RWPE2 (cell line): ENCODE measurements around the gene FER1L5.

Experiments used
- ATAC-seq: fragments of 200-7000 bp; cut with Tn5 transposase; 3 replicates; pipeline ENCODE4 v1.9.1; 2021; ENCODE audit warnings: low read depth
- DNase-seq: peaks from one replicate; pipeline ENCODE4 v3.0.0-alpha.2; 2020; ENCODE audit warnings: low spot score
- H3K27ac ChIP-seq: fragments of 450-650 bp; 2 replicates; pipeline ENCODE4 v1.5.1; 2017; ENCODE audit warnings: mild to moderate bottlenecking; ENCODE audit not compliant: poor library complexity, severe bottlenecking
- H3K27me3 ChIP-seq: fragments of 250-450 bp; sonication (Bioruptor Pico); 2 replicates; pipeline ENCODE4 v1.5.1; 2021; ENCODE audit warnings: mild to moderate bottlenecking, moderate library complexity; ENCODE audit not compliant: insufficient read depth, poor library complexity, severe bottlenecking
- H3K36me3 ChIP-seq: fragments of 250-450 bp; sonication (Bioruptor Pico); 2 replicates; pipeline ENCODE4 v1.5.1; 2020; ENCODE audit warnings: low read depth, mild to moderate bottlenecking, moderate library complexity
- H3K4me1 ChIP-seq: fragments of 250-450 bp; sonication (Bioruptor Pico); 2 replicates; pipeline ENCODE4 v1.5.1; 2021; ENCODE audit warnings: mild to moderate bottlenecking, moderate library complexity; ENCODE audit not compliant: insufficient read depth, poor library complexity, severe bottlenecking
- H3K4me3 ChIP-seq: fragments of 250-450 bp; sonication (Bioruptor Pico); 2 replicates; pipeline ENCODE4 v1.5.1; 2021; ENCODE audit warnings: mild to moderate bottlenecking, moderate library complexity; ENCODE audit not compliant: severe bottlenecking
- H3K9me3 ChIP-seq: fragments of 250-450 bp; sonication (Bioruptor Pico); 2 replicates; pipeline ENCODE4 v1.5.1; 2021; ENCODE audit warnings: mild to moderate bottlenecking, moderate library complexity; ENCODE audit not compliant: severe bottlenecking
- CTCF ChIP-seq: fragments of 450-650 bp; IDR thresholded peaks from one replicate; pipeline ENCODE4 v1.5.1; 2017; ENCODE audit warnings: mild to moderate bottlenecking, moderate library complexity; ENCODE audit not compliant: poor library complexity, severe bottlenecking

Gene FER1L5

GRCh38 chr2:96688649-96689430 is 46.3 kb downstream of the FER1L5 start:
- Histone ChIP-seq H3K4me1 (no peaks in the 10 kb centered on the region), H3K4me3 (no peak overlapping the region), H3K27ac (no peak overlapping the region), H3K9me3 (no peaks in the 10 kb centered on the region), H3K36me3 (no peaks in the 10 kb centered on the region), H3K27me3 (no peaks in the 10 kb centered on the region)
- ATAC-seq (no peak), DNase-seq (no peak)
- no peak for TF ChIP-seq CTCF

DNA sequence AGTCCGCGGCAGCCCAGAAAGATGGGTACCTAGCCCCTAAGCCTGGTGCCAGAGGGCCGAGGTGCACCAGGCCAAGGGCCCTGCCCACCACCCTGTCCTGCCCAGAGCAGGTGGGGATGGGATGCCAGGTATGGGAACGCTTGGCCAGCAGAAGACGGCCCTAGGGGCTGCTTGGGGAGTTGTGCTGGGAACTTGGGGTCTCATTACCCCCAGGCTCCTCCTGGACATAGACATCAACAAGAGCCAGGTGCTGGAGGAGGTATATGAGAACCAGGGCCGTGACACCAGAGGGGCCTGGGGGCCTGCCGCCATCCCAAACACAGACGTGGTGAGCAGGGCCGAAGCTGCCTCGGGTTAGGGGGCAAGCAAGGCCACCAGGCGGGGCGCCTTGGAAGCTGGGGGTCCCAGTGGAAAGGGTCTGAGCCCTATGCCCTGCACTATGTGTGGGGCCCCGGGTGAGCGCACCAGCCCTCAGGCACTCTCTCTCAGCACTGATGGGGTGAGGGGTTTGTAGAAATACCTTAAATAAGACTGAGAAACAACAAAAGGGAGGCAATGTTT is 46.9 kb downstream of the FER1L5 start:
- no peak for TF ChIP-seq CTCF
- Histone ChIP-seq H3K36me3 (no peaks in the 10 kb centered on the region), H3K9me3 (no peaks in the 10 kb centered on the region), H3K4me3 (no peak overlapping the region), H3K27me3 (no peaks in the 10 kb centered on the region), H3K4me1 (no peaks in the 10 kb centered on the region), H3K27ac (no peak overlapping the region)
- DNase-seq: no peak
- no peak for ATAC-seq

GRCh38 chr2:96690306-96691021 is 47.9 kb downstream of the FER1L5 start:
- Histone ChIP-seq H3K4me1 (no peaks in the 10 kb centered on the region), H3K36me3 (no peaks in the 10 kb centered on the region), H3K27ac (no peak overlapping the region), H3K4me3 (no peak overlapping the region), H3K9me3 (no peaks in the 10 kb centered on the region), H3K27me3 (no peaks in the 10 kb centered on the region)
- TF ChIP-seq CTCF: no peak
- DNase-seq (no peak), ATAC-seq (no peak; the same call in 2 of the 3 replicates)

GRCh38 chr2:96691022-96691612 is 48.6 kb downstream of the FER1L5 start:
- TF ChIP-seq CTCF: no peak
- Histone ChIP-seq H3K9me3 (no peaks in the 10 kb centered on the region), H3K36me3 (no peaks in the 10 kb centered on the region), H3K27ac (no peak overlapping the region), H3K27me3 (no peaks in the 10 kb centered on the region), H3K4me3 (no peak overlapping the region), H3K4me1 (no peaks in the 10 kb centered on the region)
- no peak for DNase-seq
- no peak for ATAC-seq
